HFF-Myc (cell line): ENCODE data around the gene PDCL3.

Experiments
- DNase-seq: peaks from one replicate; pipeline ENCODE4 v3.0.0-alpha.2; 2011; ENCODE audit warnings: low read depth; ENCODE audit errors: extremely low read depth
- H3K4me3 ChIP-seq: replicated peaks from 2 replicates; pipeline ENCODE4 v1.5.1; 2011; ENCODE audit warnings: low read depth, mild to moderate bottlenecking, control low read depth, low read length
- TF ChIP-seq, protein P1 (sequence below): IDR thresholded peaks from 2 replicates; pipeline ENCODE4 v1.5.1; 2012; ENCODE audit warnings: mild to moderate bottlenecking, low read depth, low read length, control low read depth; ENCODE audit errors: missing control alignments

Gene PDCL3

DNA sequence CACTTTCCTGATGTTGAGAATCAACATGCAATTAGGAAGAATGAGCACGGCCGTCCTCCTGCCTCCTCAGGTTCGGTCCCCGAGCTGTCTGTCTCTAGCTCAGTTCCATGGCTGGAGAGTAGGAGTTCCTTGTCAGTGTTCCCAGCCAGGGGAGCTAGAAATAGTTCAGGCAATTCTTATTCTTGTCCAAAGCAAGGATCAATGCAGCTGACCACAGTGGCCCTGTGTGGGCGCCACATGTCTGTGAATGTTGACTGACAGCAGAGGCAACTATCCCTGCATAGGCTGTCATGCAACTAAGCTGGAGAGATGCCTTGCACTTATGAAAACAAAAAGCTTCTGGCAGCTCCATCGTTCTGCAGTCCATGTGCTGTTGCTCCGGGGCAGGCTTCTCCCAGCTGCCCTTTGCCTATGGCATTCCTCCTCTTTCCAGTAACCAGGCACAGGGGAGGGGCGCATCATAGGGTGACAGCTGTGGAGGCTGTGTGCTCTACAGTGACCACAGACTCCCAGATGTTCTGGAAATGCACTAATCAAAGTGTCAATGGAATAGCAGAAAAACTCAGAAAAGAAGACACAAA lies 58.7 kb downstream of the PDCL3 start:
- no peak overlapping the region for H3K4me3 ChIP-seq
- no peak for DNase-seq
- TF ChIP-seq, protein P1, sequence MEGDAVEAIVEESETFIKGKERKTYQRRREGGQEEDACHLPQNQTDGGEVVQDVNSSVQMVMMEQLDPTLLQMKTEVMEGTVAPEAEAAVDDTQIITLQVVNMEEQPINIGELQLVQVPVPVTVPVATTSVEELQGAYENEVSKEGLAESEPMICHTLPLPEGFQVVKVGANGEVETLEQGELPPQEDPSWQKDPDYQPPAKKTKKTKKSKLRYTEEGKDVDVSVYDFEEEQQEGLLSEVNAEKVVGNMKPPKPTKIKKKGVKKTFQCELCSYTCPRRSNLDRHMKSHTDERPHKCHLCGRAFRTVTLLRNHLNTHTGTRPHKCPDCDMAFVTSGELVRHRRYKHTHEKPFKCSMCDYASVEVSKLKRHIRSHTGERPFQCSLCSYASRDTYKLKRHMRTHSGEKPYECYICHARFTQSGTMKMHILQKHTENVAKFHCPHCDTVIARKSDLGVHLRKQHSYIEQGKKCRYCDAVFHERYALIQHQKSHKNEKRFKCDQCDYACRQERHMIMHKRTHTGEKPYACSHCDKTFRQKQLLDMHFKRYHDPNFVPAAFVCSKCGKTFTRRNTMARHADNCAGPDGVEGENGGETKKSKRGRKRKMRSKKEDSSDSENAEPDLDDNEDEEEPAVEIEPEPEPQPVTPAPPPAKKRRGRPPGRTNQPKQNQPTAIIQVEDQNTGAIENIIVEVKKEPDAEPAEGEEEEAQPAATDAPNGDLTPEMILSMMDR: no peak

DNA sequence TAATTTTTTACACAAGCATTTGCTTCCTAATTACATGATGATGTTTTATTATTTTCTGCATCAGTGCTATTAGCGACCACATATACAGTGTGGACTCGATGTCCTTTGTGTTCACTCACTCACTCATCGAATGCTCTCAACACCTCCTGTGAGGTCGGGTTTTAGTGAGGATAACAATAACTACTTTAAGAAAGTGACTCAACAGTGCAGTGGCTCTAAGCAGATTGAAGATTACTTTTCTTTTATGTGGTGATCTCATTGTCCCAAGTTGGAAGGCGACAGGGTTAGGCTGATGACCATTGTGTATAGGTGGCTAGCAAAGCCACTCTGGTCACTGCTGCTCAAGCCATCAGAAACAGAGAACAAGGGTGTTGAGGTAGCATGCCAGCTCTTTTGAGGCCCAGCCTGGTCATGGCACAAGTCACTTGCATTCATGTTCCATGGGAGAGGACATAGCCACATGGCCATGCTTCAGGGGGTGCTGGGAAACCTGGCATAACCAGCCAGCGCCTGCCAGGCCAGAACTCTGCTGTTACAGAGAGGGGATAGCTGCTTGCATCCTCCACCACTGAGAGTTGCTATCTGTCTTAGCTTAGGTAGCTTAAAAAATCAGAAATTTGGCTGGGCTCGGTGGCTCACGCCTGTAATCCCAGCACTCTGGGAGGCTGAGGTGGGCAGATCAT lies 60.4 kb downstream of the PDCL3 start:
- TF ChIP-seq, protein P1: no peak
- no peak overlapping the region for H3K4me3 ChIP-seq
- no peak for DNase-seq

- TF ChIP-seq, protein P1: no peak
- no peak for DNase-seq
- H3K4me3 ChIP-seq: no peak overlapping the region
Measured at GRCh38 chr2:100623930-100624329, 61.1 kb downstream of the PDCL3 start.

DNA sequence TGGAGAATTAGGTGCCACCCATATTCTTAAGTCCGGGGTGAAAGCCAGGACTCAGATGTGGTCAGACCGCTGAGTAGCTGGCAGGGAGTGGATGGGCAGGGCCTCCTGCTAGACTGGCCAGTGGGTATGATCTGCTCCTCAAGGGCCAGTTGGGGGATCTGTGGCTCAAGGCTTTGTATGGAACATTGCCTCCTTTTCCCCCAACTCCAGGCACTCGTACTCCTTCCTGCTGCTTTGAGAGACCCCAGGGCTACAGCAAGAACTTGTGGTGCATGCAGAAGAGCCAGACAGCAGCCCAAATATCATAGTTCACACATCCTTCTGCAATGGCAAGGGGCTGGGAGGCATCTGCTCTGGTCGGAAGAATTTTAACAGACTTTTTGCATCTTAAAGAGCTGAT lies 61.7 kb downstream of the PDCL3 start:
- no peak overlapping the region for H3K4me3 ChIP-seq
- DNase-seq: no peak
- TF ChIP-seq, protein P1: no peak

- TF ChIP-seq, protein P1: no peak
- DNase-seq: no peak
Measured at GRCh38 chr2:100625717-100626116, 62.9 kb downstream of the PDCL3 start.

More at GRCh38 chr2:100625717-100626116, 62.9 kb downstream of the PDCL3 start:
- H3K4me3 ChIP-seq: no peak overlapping the region
